Transverse colon (tissue), 4 donors: ENCODE results near the gene OPRPN.

Experiments
- EP300 ChIP-seq: sonication (generic); formaldehyde crosslinking; IDR thresholded peaks from one replicate; pipeline ENCODE4 v1.6.1; 2017; ENCODE audit warnings: antibody characterized with exemption, low read depth
- POLR2A ChIP-seq: fragments of 450-650 bp; IDR thresholded peaks from one replicate; pipeline ENCODE4 v1.6.1; 2016; ENCODE audit warnings: antibody characterized with exemption, mild to moderate bottlenecking, moderate library complexity
- POLR2AphosphoS5 ChIP-seq, 3 donors: sonication (generic); formaldehyde crosslinking; IDR thresholded peaks; one replicate each; pipeline ENCODE4 v1.6.1; 2016; ENCODE audit warnings: antibody characterized with exemption in 3 of 3
- TF ChIP-seq, protein P1 (sequence below), 5 experiments: fragments of 200-600 bp in 3 of 5; fragments of 450-650 bp in 2 of 5; sonication (generic) in 3 of 5; IDR thresholded peaks; 1 replicate in 2 of 5; 2 replicates in 3 of 5; pipeline ENCODE4 v1.5.1; 2016 to 2017; ENCODE audit warnings: antibody characterized with exemption in 5 of 5, inconsistent platforms in 3 of 5, mild to moderate bottlenecking in 2 of 5, moderate library complexity in 1 of 5

DNA sequence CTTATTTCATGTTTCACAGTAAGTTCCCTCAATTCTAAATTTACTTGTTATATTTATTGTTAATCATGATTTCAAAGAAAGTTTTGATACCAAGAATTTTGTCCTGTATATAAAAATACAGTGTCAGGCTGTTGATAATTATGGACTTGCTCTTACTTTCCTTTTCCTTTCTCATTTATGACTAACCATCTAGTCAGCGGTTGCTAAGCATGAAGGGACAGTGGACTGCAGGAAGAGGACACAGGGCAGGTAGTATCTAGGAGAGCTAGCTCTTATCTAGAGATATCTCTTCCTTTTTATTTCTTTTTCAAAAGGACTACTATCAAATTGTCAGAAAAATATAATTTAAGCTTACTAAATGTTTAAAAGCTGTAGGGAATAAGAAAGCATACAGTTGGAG is 1.6 kb downstream of the OPRPN start:
- TF ChIP-seq, protein P1, sequence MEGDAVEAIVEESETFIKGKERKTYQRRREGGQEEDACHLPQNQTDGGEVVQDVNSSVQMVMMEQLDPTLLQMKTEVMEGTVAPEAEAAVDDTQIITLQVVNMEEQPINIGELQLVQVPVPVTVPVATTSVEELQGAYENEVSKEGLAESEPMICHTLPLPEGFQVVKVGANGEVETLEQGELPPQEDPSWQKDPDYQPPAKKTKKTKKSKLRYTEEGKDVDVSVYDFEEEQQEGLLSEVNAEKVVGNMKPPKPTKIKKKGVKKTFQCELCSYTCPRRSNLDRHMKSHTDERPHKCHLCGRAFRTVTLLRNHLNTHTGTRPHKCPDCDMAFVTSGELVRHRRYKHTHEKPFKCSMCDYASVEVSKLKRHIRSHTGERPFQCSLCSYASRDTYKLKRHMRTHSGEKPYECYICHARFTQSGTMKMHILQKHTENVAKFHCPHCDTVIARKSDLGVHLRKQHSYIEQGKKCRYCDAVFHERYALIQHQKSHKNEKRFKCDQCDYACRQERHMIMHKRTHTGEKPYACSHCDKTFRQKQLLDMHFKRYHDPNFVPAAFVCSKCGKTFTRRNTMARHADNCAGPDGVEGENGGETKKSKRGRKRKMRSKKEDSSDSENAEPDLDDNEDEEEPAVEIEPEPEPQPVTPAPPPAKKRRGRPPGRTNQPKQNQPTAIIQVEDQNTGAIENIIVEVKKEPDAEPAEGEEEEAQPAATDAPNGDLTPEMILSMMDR (IDR thresholded peaks at IDR 0.05) = no peak
- TF ChIP-seq POLR2A (no peak), POLR2AphosphoS5 (IDR thresholded peaks at IDR 0.05) (no peak), EP300 (no peak)
